Measurements from ENCODE around the gene PPP4R4.

GRCh38 chr14:94125659-94126418 is 48.3 kb upstream of the PPP4R4 start:
- TF ChIP-seq CTCF (IDR thresholded peaks at IDR 0.05) (no peak), EZH2 (IDR thresholded peaks at IDR 0.05) (no peak), EZH2phosphoT487 (IDR thresholded peaks at IDR 0.05) (no peak)
